HUES48 (cell line): ENCODE results near the gene OPRM1.

Experiments used
- H3K27ac ChIP-seq: one replicate; pipeline ENCODE4 v1.7.0; 2013; ENCODE audit warnings: low read depth, low read length, inconsistent platforms
- H3K27me3 ChIP-seq: 2 replicates; pipeline ENCODE4 v1.6.1; 2013; ENCODE audit warnings: mild to moderate bottlenecking, low read length; ENCODE audit not compliant: control insufficient read depth, insufficient read depth
- H3K36me3 ChIP-seq: 2 replicates; pipeline ENCODE4 v1.6.1; 2013; ENCODE audit warnings: low read length; ENCODE audit not compliant: control insufficient read depth, insufficient read depth
- H3K4me1 ChIP-seq: 2 replicates; pipeline ENCODE4 v1.6.1; 2013; ENCODE audit warnings: mild to moderate bottlenecking, low read length; ENCODE audit not compliant: control insufficient read depth, insufficient read depth
- H3K4me3 ChIP-seq: 2 replicates; pipeline ENCODE4 v1.5.1; 2013; ENCODE audit warnings: mild to moderate bottlenecking, low read depth, low read length
- H3K9ac ChIP-seq: 2 replicates; pipeline ENCODE4 v1.6.1; 2013; ENCODE audit warnings: mild to moderate bottlenecking, low read depth, low read length, moderate library complexity
- H3K9me3 ChIP-seq: 2 replicates; pipeline ENCODE4 v1.6.1; 2013; ENCODE audit warnings: low read length; ENCODE audit not compliant: control insufficient read depth, insufficient read depth

The OPRM1 gene

DNA sequence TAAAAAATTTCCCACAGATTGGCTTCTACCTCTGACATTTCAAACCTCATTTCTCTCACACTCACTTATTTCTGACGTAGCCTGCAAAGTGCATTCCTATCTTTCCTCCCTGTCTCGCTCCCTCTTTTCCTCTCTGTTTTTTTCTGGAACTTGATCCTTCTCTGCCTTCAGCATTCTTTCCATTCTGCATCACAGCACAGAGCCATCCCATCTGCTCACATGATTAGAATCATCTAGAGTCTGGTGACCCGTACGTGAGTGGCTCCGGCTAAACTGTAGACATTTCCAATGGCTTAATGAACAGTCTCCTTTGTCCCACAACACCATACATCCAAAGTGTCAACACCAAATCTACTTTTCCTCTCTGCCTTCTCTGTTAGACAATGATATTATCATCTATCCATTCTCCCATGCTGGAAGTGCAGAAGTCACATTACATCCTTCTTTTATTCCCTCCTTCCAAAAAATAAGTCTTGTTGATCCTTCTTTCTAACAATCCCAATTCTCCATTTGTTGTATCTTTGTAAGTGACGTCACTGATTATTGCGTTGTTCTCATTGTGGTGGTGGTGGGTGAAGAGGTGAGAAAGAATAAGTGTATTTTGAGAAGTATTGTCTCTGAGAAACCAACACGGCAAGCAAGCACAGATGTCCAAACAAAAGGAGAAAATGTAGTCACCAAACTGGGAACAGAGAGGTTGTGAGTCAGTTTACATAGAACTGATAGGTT is 41.6 kb downstream of the OPRM1 start:
- H3K9ac ChIP-seq = no peak overlapping the region
- no peaks in the 10 kb centered on the region for H3K36me3 ChIP-seq
- no peaks in the 10 kb centered on the region for H3K9me3 ChIP-seq
- no peaks in the 10 kb centered on the region for H3K4me1 ChIP-seq
- H3K4me3 ChIP-seq = no peak overlapping the region
- no peak overlapping the region for H3K27ac ChIP-seq
- H3K27me3 ChIP-seq = no peaks in the 10 kb centered on the region

DNA sequence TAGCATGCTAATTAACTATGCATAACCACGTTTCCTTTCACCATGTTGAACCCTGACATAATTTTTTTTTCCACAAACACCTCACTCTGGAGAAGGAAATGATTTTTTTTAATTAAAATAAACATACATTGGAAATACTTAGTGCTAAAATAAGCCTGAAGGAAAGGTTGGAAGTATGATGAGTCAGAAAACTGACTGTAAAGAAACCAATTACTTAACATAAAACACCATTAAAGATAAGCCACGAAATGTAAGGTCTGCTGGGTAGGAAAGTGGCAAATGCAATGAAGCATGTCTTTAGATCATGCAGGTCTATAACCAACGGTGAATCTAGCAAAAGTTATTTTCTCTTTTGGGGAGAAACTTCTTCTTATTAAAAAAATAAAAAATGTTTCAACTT is 47.5 kb downstream of the OPRM1 start:
- Histone ChIP-seq H3K36me3 (no peaks in the 10 kb centered on the region), H3K9ac (no peak overlapping the region), H3K4me1 (no peaks in the 10 kb centered on the region), H3K9me3 (no peaks in the 10 kb centered on the region), H3K4me3 (no peak overlapping the region), H3K27ac (no peak overlapping the region), H3K27me3 (no peaks in the 10 kb centered on the region)

GRCh38 chr6:154092326-154092962 is 53.4 kb downstream of the OPRM1 start:
- Histone ChIP-seq H3K36me3 (no peaks in the 10 kb centered on the region), H3K9me3 (no peaks in the 10 kb centered on the region), H3K27me3 (no peaks in the 10 kb centered on the region), H3K27ac (no peak overlapping the region), H3K9ac (no peak overlapping the region), H3K4me3 (no peak overlapping the region), H3K4me1 (no peaks in the 10 kb centered on the region)

GRCh38 chr6:154093231-154094044 is 54.4 kb downstream of the OPRM1 start:
- H3K9me3 ChIP-seq = no peaks in the 10 kb centered on the region
- H3K4me1 ChIP-seq = no peaks in the 10 kb centered on the region
- no peak overlapping the region for H3K4me3 ChIP-seq

GRCh38 chr6:154095571-154095970 is 56.5 kb downstream of the OPRM1 start:
- no peak overlapping the region for H3K27ac ChIP-seq
- no peaks in the 10 kb centered on the region for H3K27me3 ChIP-seq
- H3K4me1 ChIP-seq = no peaks in the 10 kb centered on the region
- H3K9ac ChIP-seq = no peak overlapping the region
- H3K4me3 ChIP-seq = no peak overlapping the region
- no peaks in the 10 kb centered on the region for H3K36me3 ChIP-seq
- H3K9me3 ChIP-seq = no peaks in the 10 kb centered on the region

More at GRCh38 chr6:154093231-154094044, 54.4 kb downstream of the OPRM1 start:
- Histone ChIP-seq H3K27ac (no peak overlapping the region), H3K36me3 (no peaks in the 10 kb centered on the region), H3K27me3 (no peaks in the 10 kb centered on the region), H3K9ac (no peak overlapping the region)

DNA sequence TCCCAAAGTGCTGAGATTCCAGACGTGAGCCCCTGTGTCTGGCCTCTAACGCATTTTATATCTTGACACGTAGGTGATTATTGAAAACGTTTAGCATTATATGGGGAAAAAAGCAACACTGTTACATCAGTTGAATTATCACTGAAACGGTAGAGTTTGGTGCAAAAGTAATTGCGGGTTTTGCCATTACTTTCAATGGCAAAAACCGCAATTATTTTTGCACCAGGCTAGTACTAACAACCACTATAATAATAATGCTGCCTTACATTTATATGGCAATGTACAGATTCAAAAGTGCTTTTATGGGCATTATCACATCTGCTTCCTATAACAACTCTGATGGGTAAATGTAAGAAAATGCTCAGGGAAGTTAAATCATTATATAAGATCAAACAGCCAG is 57.3 kb downstream of the OPRM1 start:
- H3K27me3 ChIP-seq = no peaks in the 10 kb centered on the region
- no peaks in the 10 kb centered on the region for H3K4me1 ChIP-seq
- H3K27ac ChIP-seq = no peak overlapping the region
- no peaks in the 10 kb centered on the region for H3K9me3 ChIP-seq
- H3K4me3 ChIP-seq = no peak overlapping the region
- no peaks in the 10 kb centered on the region for H3K36me3 ChIP-seq
- H3K9ac ChIP-seq = no peak overlapping the region

- no peak overlapping the region for H3K9ac ChIP-seq
- H3K36me3 ChIP-seq = no peaks in the 10 kb centered on the region
- H3K9me3 ChIP-seq = no peaks in the 10 kb centered on the region
- H3K4me1 ChIP-seq = no peaks in the 10 kb centered on the region
- no peak overlapping the region for H3K27ac ChIP-seq
- no peak overlapping the region for H3K4me3 ChIP-seq
- H3K27me3 ChIP-seq = no peaks in the 10 kb centered on the region
Observed at GRCh38 chr6:154096834-154097233, 57.8 kb downstream of the OPRM1 start.

GRCh38 chr6:154099211-154099610 is 60.2 kb downstream of the OPRM1 start:
- no peaks in the 10 kb centered on the region for H3K36me3 ChIP-seq
- H3K27ac ChIP-seq = no peak overlapping the region
- H3K4me3 ChIP-seq = no peak overlapping the region
- no peaks in the 10 kb centered on the region for H3K27me3 ChIP-seq
- H3K4me1 ChIP-seq = no peaks in the 10 kb centered on the region
- H3K9me3 ChIP-seq = no peaks in the 10 kb centered on the region
- no peak overlapping the region for H3K9ac ChIP-seq

DNA sequence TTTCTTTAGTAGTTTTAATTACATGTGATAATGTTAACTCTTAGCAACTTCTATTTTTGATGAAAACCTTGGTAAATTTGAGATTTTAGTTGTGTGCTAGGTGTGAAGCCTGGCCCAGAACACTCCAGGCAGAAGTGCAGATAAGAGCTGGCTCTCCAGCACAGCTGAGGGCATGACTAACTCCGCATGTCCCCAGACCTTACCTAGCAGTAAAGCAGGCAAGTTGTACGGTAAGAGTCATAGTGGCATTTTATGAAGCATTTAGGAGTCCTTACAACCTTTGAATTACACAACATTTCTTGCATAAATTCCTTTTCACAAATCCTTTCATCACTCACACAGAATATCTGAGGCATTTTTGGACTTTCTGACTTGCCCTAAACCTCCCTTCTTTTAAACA is 67.2 kb downstream of the OPRM1 start:
- Histone ChIP-seq H3K4me1 (no peaks in the 10 kb centered on the region), H3K9me3 (no peaks in the 10 kb centered on the region), H3K9ac (no peak overlapping the region), H3K4me3 (no peak overlapping the region), H3K27ac (no peak overlapping the region), H3K36me3 (no peaks in the 10 kb centered on the region), H3K27me3 (no peaks in the 10 kb centered on the region)

- no peak overlapping the region for H3K27ac ChIP-seq
- H3K9ac ChIP-seq = no peak overlapping the region
- no peaks in the 10 kb centered on the region for H3K36me3 ChIP-seq
- H3K4me3 ChIP-seq = no peak overlapping the region
- no peaks in the 10 kb centered on the region for H3K27me3 ChIP-seq
- H3K4me1 ChIP-seq = no peaks in the 10 kb centered on the region
- no peaks in the 10 kb centered on the region for H3K9me3 ChIP-seq
Observed at GRCh38 chr6:154111025-154111424, 72.0 kb downstream of the OPRM1 start.
